Cerebellar nuclear complex (tissue), 1 donor: Measurements from ENCODE around the gene PTPRH.

Source experiments
- DNase-seq, 2 experiments: peaks; one replicate each; lab custom pipeline; 2025; lab: John Stamatoyannopoulos, UW

The PTPRH gene, protein sequence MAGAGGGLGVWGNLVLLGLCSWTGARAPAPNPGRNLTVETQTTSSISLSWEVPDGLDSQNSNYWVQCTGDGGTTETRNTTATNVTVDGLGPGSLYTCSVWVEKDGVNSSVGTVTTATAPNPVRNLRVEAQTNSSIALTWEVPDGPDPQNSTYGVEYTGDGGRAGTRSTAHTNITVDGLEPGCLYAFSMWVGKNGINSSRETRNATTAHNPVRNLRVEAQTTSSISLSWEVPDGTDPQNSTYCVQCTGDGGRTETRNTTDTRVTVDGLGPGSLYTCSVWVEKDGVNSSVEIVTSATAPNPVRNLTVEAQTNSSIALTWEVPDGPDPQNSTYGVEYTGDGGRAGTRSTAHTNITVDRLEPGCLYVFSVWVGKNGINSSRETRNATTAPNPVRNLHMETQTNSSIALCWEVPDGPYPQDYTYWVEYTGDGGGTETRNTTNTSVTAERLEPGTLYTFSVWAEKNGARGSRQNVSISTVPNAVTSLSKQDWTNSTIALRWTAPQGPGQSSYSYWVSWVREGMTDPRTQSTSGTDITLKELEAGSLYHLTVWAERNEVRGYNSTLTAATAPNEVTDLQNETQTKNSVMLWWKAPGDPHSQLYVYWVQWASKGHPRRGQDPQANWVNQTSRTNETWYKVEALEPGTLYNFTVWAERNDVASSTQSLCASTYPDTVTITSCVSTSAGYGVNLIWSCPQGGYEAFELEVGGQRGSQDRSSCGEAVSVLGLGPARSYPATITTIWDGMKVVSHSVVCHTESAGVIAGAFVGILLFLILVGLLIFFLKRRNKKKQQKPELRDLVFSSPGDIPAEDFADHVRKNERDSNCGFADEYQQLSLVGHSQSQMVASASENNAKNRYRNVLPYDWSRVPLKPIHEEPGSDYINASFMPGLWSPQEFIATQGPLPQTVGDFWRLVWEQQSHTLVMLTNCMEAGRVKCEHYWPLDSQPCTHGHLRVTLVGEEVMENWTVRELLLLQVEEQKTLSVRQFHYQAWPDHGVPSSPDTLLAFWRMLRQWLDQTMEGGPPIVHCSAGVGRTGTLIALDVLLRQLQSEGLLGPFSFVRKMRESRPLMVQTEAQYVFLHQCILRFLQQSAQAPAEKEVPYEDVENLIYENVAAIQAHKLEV

GRCh38 chr19:55208880-55209692 is at the start of gene PTPRH:
TSS of gene PTPRH (minus strand) at chr19:55209501. CDS start at chr19:55209433, 68 bp downstream.
- no peak for DNase-seq

DNA sequence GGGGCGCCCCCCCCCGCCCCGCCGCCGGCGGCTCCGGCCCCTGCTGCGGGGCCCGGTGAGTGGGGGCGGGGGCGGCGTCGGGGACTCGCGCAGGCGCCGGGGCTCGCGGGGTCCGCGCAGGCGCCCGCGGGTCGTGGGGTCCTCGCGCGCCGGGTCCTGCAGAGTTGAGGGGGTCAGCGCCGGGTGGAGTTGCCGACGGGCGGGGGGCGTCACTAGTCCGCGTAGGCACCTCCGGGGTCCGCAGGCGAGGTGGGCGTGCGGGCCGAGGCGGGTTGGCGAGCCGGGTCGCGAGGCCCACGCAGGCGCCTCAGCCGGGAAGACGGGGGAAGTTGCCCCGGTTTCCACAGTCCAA is 49.2 kb upstream of the PTPRH start:
- DNase-seq: no peak

DNA sequence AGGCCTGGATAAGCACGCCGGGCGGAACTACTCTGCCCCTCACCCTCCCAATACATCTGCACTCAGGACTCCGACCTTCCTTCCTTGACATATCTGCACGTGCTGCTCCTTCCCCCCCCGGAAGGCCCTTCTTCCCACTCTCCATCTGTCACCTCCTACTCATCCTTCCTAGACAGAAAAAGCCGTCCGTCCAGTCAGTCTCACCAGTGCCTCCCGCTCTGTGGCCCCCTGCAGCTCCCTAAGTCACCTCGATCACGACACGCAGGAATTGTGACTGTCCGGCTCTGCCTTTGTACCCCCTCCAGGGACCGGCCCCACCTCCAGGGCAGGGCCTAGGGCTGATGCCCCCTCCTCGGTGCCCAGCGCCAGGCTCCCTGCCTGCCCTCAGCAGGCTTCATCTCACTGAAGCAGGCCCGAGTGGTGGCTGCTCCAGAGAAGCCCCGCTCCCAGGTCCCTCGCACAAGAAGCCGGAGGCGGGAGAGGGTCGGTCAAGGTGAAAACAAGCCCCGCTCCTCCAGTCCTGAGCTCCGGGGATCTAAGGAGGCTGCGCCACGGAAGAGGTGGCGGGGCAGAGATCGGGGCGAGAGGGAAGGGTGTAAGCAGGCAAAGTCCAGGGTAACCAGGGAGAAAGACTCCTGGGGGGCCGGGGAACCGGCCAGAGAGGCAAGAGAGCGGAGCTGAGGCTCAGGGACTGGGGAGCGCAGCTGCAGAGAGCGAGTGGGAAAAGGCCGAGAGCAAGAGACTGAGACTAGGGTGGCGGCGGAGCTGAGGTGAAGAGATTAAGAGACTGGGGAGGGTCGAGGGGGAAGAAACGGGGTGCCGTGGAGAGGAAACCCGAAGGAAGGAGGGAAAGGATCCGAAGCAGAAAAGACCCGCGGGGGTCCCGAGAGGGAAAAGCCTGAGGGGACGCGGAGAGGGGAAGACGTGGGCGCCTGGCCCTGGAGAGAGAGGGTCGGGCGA is 48.4 kb upstream of the PTPRH start:
- DNase-seq: no peak

DNA sequence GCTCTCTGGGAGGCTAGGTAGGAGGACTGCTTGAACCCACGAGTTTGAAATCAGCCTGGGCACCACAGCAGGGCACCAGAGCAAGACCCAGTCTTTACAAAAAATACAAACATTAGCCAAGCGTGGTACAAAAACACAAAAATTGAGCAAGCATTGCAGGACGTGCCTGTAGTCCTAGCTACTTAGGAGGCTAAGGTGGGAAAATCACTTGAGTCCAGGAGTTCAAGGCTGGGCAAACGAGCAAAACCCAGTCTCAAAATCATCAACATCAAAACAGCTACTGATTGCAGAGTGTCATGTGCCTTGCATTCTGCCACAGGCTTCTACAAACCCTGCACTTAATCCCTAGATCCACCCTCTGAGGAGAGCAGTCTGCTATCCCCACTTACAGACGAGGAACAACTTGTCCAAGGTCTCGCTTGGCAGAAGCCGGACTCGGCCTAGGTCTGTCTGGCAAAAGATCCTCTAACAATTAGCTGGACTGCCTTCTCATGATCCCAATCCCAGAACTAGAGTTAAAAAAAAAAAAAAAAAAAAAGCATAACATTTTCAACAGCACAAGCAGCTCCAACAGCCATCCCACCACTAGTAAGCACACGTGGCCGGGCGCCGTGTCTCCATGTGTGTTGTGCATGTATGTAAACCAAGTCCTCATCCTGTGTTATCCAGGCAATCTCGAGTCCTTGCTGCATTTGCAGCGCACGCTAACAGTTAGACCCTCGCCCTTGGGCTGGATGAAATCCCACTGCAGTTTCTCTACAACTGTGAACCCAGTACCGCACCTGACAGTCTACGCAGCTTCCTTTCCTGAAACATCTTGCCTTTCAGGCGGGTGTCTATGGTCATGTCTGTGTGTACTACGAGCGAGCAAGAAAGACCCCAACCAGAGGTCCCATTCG is 47.5 kb upstream of the PTPRH start:
- DNase-seq: no peak

- DNase-seq: no peak
Measured at GRCh38 chr19:55255618-55256423, 46.5 kb upstream of the PTPRH start.

DNA sequence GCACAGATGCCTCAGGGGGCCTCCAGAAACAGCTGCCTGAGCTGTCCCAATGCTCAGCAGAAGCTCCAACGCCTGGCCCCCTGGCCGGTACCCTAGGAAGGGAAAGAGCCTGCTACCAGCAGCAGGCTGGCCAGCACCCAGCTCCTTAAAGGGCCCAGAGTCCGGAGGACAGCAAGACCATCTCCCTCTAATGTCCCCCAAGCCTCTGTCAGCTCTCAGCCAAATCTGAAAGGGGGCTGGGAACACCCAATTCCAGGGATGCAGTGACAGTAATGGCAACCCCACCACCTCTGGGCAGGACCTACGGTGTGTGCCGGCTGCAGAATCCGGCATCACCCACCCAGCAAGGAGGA is 45.3 kb upstream of the PTPRH start:
- no peak for DNase-seq

DNA sequence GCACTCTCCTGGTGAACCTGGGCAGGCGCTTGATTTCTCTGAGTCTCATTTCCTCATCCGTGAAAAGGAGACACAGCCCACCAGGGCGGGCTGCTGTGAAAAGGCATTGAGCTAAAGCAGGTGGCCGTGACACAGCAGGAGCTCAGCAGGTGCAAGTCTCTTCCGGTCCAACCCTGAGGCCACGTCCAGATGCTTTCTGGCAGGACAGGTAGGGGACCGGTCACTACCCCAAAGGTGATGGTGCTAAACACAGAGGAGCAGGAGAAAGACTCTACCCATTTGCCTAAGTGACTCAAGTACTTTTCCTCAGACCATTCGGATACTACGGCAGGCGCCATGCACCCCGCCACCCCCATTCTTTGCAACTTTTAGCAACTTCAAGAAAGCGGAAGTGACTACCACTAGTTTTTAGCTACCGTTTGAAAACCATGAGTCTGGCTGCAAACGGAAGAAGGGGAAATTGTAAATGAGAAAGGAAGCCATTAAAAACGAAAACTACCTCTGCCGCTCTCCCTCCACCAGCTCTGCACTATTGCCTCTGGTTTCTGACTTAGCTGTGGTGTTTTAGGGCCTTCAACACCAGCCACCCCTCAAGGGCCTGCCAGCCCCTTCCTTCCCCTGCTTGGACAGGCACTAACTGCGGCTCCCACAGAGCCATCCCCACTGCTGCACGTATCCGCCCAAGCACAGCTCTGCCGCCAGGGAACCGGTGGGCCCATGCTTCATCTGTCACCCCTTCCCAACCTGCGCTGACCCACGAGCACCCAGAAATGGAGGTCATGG is 44.7 kb upstream of the PTPRH start:
- no peak for DNase-seq

- DNase-seq: no peak
Measured at GRCh38 chr19:55252760-55253663, 43.7 kb upstream of the PTPRH start.

DNA sequence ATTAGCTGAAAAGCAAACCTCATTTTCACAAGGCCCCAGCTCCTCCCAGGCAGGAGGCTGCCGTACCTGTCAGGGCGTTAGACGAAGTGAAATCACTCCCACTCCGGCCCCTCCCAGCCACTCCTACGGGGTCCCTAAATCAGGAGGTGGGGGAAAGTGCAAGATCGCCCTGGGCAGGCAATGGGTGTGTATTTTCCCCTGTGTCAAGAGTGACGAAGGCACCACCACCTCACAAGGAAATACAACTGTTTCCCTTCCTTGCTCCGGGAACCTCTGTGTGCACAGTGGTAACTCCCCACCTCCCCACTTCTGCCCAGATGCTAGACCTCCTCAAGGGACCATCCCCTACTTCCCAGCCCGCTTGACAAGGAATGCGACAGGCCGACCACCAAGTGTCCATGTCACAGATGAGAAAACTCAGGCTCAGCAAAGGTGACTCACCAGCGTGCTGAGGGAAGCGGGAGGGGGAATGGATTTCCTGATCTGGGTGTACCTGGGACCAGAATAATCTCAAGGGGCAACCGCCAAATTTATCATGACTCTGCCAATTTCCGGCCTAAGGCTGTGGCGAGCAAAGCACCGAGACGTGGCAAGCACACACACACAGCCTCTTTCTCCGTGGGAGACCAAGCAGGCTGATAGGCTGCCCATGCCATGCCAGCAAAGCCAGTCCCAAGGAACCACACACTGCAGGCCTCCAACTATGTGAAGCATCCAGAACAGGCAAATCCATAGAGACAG is 42.2 kb upstream of the PTPRH start:
- DNase-seq: no peak

DNA sequence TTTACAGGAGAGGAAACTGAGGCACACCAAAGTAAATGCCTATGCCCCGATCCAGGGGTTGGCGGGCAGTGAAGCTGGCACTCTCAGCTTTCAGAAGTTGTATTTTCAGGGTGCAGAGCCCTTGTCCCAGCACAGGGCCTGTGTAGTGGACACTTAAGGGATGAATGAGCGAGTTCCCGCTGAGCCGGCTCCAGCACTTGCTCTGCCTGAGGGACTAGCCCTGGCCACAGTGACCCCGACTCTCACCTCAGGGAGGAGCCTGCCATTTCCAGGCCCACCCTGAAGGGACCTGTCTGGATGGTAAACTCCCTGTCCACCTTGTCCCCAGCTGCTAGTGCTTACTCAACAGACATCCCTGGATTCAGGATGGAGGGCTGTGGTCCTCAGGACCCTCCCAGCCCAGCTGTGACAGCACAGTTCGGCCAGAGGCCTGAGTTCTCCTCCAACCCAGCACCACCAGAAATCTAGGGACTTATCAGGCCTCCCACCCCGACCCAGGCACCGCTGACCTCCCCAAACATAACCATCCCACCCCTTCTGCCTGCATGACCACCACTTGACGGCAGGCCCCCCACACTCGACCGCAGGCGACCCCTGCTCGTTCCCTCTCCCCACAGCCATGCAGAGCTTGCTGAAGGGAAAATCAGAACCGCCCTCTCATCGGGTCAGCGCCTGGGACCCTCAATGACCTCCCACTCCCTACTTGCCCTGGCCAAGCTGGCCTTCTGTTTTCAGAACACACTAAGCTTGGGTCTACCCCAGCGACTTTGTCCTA is 41.1 kb upstream of the PTPRH start:
- no peak for DNase-seq

GRCh38 chr19:55249841-55250240 is 40.5 kb upstream of the PTPRH start:
- DNase-seq: no peak

DNA sequence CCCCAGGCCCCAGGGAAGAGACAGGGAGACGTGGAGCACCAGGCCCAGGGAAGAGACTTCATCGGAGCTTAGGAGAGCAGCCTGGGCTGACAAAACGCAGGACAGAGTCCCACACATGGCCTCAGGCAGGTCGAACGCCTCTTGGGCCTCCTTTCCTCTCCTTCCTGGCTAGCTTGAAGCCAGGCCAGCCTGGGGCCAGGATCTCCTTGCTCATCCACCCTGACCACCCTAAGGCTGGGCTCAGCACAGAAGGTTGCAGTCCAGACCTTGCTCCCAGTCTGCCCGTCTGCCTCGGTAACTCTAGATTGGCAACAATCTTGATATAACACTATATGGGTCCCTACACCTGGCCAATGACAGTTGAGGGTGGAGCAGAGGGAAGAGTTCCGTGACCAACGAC is 39.4 kb upstream of the PTPRH start:
- no peak for DNase-seq

GRCh38 chr19:55248166-55248675 is 38.9 kb upstream of the PTPRH start:
- no peak for DNase-seq

GRCh38 chr19:55247621-55248099 is 38.4 kb upstream of the PTPRH start:
- no peak for DNase-seq
